MM.1S (cell line): Measurements from ENCODE around the gene VPS33B.

Experiments used
- DNase-seq: peaks from one replicate; pipeline ENCODE4 v3.0.0-alpha.2; 2015
- H2AFZ ChIP-seq: fragments of 300-600 bp; sonication (generic); 2 replicates; pipeline ENCODE4 v1.6.0; 2016; ENCODE audit warnings: antibody characterized with exemption, low read length
- H3F3A ChIP-seq: fragments of 300-600 bp; sonication (generic); 2 replicates; pipeline ENCODE4 v1.6.1; 2016; ENCODE audit warnings: mild to moderate bottlenecking, antibody characterized with exemption, low read length, moderate library complexity, mixed read lengths; ENCODE audit not compliant: insufficient read depth
- H3K27ac ChIP-seq: fragments of 300-600 bp; sonication (generic); 2 replicates; pipeline ENCODE4 v1.5.1; 2016; ENCODE audit warnings: mild to moderate bottlenecking, low read length
- H3K27me3 ChIP-seq: fragments of 300-600 bp; sonication (generic); replicated peaks from 2 replicates; pipeline ENCODE4 v1.6.0; 2016; ENCODE audit warnings: low read length; ENCODE audit not compliant: insufficient read depth
- H3K36me3 ChIP-seq: fragments of 300-600 bp; sonication (generic); replicated peaks from 2 replicates; pipeline ENCODE4 v1.6.1; 2016; ENCODE audit warnings: mild to moderate bottlenecking, low read length, mixed read lengths; ENCODE audit not compliant: insufficient read depth
- H3K4me1 ChIP-seq: fragments of 300-600 bp; sonication (generic); 2 replicates; pipeline ENCODE4 v1.6.1; 2016; ENCODE audit warnings: low read length, mixed read lengths
- H3K4me2 ChIP-seq: fragments of 300-600 bp; sonication (generic); 2 replicates; pipeline ENCODE4 v1.6.0; 2016; ENCODE audit warnings: low read depth, low read length
- H3K4me3 ChIP-seq: fragments of 300-600 bp; sonication (generic); 2 replicates; pipeline ENCODE4 v1.5.1; 2016; ENCODE audit warnings: low read length, mixed read lengths
- H3K79me2 ChIP-seq: fragments of 300-600 bp; sonication (generic); 2 replicates; pipeline ENCODE4 v1.6.1; 2016; ENCODE audit warnings: mixed run types, low read length, mixed read lengths
- H3K9ac ChIP-seq: fragments of 300-600 bp; sonication (generic); 2 replicates; pipeline ENCODE4 v1.6.1; 2016; ENCODE audit warnings: low read length, mixed read lengths
- H3K9me2 ChIP-seq: fragments of 300-600 bp; sonication (generic); replicated peaks from 2 replicates; pipeline ENCODE4 v1.6.1; 2016; ENCODE audit warnings: mild to moderate bottlenecking, low read length, mixed read lengths; ENCODE audit not compliant: insufficient read depth
- H3K9me3 ChIP-seq: fragments of 300-600 bp; sonication (generic); replicated peaks from 2 replicates; pipeline ENCODE4 v1.6.1; 2016; ENCODE audit warnings: mild to moderate bottlenecking, low read length, mixed read lengths; ENCODE audit not compliant: insufficient read depth
- H4K20me1 ChIP-seq: fragments of 300-600 bp; sonication (generic); 2 replicates; pipeline ENCODE4 v1.6.1; 2016; ENCODE audit warnings: mild to moderate bottlenecking, low read length, moderate library complexity, mixed read lengths; ENCODE audit not compliant: insufficient read depth
- EZH2 ChIP-seq: fragments of 300-600 bp; sonication (generic); optimal IDR thresholded peaks from 2 replicates; pipeline ENCODE3; 2017; ENCODE audit warnings: low read depth, mild to moderate bottlenecking, antibody characterized with exemption, low read length, mixed read lengths
- EZH2phosphoT487 ChIP-seq: fragments of 300-600 bp; sonication (generic); IDR thresholded peaks from 2 replicates; pipeline ENCODE4 v1.6.1; 2018; ENCODE audit warnings: antibody characterized with exemption, low read length
- TF ChIP-seq, protein P1 (sequence below): fragments of 300-600 bp; sonication (generic); IDR thresholded peaks from 2 replicates; pipeline ENCODE4 v1.5.1; 2016; ENCODE audit warnings: antibody characterized with exemption, low read length, mixed read lengths

Gene VPS33B

DNA sequence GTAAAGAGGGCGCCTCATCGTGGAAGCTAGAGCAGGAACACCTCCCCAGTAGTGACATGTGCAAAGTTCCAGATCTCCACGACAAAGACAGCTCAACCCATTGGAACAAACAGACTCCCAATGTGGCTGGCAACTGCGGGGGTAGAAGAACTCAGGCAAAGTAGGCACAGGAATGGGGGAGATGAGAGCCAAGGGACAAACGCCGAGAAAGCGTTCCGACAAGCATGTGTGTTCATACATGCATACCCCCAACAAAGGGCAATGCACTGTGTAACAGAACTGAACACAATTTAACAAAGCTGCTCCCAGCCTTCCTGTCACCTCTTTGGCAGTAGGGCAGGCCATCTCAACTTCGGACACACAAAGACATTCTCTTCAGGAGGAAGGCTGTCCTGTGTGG, 56.1 kb downstream of the VPS33B start:
- no peak for DNase-seq
- no peak overlapping the region for H3K4me3 ChIP-seq
- peaks cover 15% of the 10 kb centered on the region for H3K79me2 ChIP-seq
- no peak overlapping the region for H3K4me2 ChIP-seq
- no peaks in the 10 kb centered on the region for H3K9me3 ChIP-seq
- TF ChIP-seq EZH2phosphoT487 (no peak), EZH2 (no peak)
- TF ChIP-seq, protein P1, sequence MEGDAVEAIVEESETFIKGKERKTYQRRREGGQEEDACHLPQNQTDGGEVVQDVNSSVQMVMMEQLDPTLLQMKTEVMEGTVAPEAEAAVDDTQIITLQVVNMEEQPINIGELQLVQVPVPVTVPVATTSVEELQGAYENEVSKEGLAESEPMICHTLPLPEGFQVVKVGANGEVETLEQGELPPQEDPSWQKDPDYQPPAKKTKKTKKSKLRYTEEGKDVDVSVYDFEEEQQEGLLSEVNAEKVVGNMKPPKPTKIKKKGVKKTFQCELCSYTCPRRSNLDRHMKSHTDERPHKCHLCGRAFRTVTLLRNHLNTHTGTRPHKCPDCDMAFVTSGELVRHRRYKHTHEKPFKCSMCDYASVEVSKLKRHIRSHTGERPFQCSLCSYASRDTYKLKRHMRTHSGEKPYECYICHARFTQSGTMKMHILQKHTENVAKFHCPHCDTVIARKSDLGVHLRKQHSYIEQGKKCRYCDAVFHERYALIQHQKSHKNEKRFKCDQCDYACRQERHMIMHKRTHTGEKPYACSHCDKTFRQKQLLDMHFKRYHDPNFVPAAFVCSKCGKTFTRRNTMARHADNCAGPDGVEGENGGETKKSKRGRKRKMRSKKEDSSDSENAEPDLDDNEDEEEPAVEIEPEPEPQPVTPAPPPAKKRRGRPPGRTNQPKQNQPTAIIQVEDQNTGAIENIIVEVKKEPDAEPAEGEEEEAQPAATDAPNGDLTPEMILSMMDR = no peak
- H3K4me1 ChIP-seq = no peaks in the 10 kb centered on the region
- H2AFZ ChIP-seq = no peak overlapping the region
- peaks cover 3% of the 10 kb centered on the region; the same call in 1 of the 2 replicates for H3F3A ChIP-seq
- no peaks in the 10 kb centered on the region for H4K20me1 ChIP-seq
- H3K9me2 ChIP-seq = no peaks in the 10 kb centered on the region
- no peak overlapping the region for H3K9ac ChIP-seq
- H3K27ac ChIP-seq = no peak overlapping the region
- H3K27me3 ChIP-seq = no peaks in the 10 kb centered on the region
- peaks cover 21% of the 10 kb centered on the region for H3K36me3 ChIP-seq

DNA sequence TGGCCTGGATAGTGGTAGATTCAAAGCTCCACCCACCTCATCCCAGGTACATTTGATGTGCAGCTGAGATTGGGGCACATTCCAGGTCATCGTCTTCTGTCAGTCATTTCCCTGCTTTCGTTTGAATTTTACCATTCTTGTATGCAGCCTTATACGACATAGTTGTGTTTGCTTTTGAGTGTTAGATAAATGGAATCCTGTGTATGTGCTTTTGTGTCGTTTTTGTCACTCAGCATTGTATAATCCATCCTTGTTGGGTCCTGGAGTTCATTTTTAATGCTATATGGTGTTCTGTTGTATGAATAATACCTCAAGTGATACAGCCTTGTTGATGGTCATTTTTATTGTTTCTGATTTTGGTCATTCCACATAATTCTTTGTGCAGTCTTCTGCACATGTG, 60.4 kb downstream of the VPS33B start:
- no peaks in the 10 kb centered on the region; the same call in 1 of the 2 replicates for H3F3A ChIP-seq
- no peaks in the 10 kb centered on the region for H3K27me3 ChIP-seq
- TF ChIP-seq, protein P1 = no peak
- TF ChIP-seq EZH2phosphoT487 (no peak), EZH2 (no peak)
- H3K4me1 ChIP-seq = no peaks in the 10 kb centered on the region
- peaks cover 36% of the 10 kb centered on the region for H3K79me2 ChIP-seq
- H3K36me3 ChIP-seq = peaks cover 8% of the 10 kb centered on the region; the same call in 1 of the 2 replicates
- H4K20me1 ChIP-seq = no peaks in the 10 kb centered on the region; the same call in 1 of the 2 replicates
- no peak overlapping the region for H2AFZ ChIP-seq
- no peak overlapping the region for H3K9ac ChIP-seq
- H3K27ac ChIP-seq = no peak overlapping the region
- no peak overlapping the region for H3K4me3 ChIP-seq
- no peak for DNase-seq
- no peaks in the 10 kb centered on the region for H3K9me3 ChIP-seq
- no peak overlapping the region for H3K4me2 ChIP-seq
- H3K9me2 ChIP-seq = no peaks in the 10 kb centered on the region

DNA sequence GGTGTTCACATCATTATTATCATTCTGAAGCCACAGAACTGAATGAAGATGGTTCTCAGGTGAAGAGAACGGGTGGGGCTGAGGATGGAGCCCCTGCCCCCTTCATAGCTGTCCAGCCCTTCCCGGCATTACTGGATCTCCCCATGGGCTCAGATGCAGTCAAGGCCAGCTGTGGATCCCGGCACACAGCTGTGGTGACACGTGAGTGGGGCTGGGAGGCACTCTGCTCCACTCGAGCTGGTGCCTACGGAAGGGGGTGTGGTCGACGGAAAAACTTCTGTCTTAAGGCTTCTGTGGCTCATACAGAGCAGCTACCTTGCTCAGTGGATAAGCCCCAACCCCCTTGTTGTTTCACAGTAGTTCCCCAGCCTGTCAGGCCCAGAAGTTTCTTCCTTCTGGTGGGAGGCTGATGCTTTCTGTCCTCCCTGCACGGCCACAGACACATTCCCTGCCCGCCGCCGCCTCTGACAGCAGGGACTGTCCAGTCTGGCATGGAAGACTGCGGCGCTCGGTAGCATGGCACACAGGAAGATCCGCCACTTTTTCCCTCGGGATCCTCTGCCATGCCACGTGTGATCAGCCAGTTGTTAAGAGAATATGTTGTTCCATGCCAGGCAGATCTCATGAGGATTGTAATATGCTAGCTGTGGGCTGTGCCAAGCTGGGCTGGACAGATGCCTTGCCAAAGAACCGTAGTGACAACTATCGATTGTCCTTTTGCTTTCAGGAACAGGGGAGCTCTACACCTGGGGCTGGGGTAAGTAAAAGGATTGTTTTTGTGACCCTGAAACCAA, 61.9 kb downstream of the VPS33B start:
- peaks cover 42% of the 10 kb centered on the region for H3K79me2 ChIP-seq
- H2AFZ ChIP-seq = no peak overlapping the region
- no peak overlapping the region for H3K4me2 ChIP-seq
- no peak for DNase-seq
- H3K9me2 ChIP-seq = no peaks in the 10 kb centered on the region
- H3K36me3 ChIP-seq = peaks cover 8% of the 10 kb centered on the region; the same call in 1 of the 2 replicates
- no peaks in the 10 kb centered on the region for H3K27me3 ChIP-seq
- H3K9ac ChIP-seq = no peak overlapping the region
- H3K4me1 ChIP-seq = no peaks in the 10 kb centered on the region
- no peak overlapping the region for H3K4me3 ChIP-seq
- no peak for TF ChIP-seq EZH2
- TF ChIP-seq, protein P1 = no peak
- no peaks in the 10 kb centered on the region; the same call in 1 of the 2 replicates for H4K20me1 ChIP-seq
- H3K9me3 ChIP-seq = no peaks in the 10 kb centered on the region
- H3K27ac ChIP-seq = no peak overlapping the region
- peaks cover 11% of the 10 kb centered on the region for H3F3A ChIP-seq
